Dedifferentiated amniotic fluid mesenchymal stem cell (primary cell): ENCODE measurements around the gene SCAMP1.
"Not testable (repeated sequence)": the region's sequence is repeated elsewhere in the genome, so short reads cannot be mapped to it uniquely, and the experiment has no call there.

Source experiments
- DNase-seq: peaks from one replicate; pipeline ENCODE4 v3.0.0-alpha.2; 2016; ENCODE audit errors: extremely low spot score

The SCAMP1 gene

DNA sequence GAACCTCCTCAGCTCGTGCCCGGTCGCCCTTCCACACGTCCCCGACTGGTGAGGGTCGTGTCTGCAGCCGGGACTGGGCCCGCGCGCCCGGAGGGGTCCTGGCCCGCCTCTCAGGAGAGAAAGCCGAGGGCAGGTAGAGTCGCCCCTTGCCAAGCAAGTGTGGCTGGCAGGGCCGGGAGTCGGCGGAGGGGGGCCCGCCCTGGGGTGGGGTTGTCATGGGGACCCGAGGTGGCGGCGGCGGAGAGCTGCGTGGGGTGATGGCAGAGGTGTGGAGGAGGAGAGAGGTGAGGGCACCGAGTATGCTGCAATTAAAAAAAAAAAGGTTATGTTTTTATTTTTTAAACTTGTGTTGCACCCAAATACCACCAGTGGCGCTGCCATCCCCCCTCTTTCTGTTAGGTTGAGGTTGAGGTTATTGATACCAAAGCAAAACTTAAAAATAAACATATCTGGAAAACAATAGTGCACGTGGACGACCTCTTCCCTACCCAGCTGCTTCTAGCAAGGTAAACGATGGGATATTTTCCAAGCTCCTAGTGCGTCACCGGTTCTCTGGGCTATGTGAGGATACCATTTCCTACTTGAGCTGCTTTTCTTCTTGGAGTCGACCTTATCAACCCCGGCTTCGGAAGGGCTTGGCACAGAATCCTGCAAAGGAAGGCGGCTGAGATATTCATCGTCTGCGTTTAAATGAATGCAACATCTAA, 660 bp downstream of the SCAMP1 start:
- no peak for DNase-seq

DNA sequence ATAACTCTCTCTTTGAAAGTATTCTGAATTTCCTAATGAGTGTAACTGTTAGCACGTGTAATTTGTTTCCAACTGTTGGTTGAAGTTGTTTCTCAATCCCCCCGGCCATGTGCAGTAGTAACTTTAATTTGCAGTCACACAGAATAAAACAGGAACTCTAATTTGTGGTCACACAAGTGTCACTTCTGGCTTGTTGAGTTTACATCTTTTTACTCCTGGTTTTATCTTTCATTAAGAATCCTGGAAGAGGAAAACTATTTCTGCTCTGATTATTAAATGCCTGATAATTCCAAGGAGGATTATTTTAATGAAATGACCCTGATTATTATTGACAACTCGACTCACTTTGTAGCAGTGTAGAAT, 1.2 kb downstream of the SCAMP1 start:
- no peak for DNase-seq

DNA sequence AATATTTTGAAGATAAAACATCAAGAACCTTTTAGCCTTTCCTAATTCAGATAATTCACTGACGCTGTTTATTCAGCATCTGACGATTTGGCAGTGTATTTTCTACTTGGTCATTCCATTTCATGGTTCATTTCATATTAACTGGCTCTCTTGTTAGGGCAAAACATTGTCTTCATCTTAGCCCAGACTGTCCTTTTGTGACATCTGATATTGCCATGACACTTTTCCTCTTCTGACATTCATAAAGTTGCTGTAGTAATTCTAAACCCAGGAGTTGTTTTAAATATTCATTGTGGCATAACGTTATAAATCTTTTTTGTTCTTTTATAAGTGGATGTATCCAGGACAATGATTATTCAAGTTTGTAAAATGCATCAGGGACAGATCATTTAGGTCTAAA, 1.8 kb downstream of the SCAMP1 start:
- DNase-seq: no peak

DNA sequence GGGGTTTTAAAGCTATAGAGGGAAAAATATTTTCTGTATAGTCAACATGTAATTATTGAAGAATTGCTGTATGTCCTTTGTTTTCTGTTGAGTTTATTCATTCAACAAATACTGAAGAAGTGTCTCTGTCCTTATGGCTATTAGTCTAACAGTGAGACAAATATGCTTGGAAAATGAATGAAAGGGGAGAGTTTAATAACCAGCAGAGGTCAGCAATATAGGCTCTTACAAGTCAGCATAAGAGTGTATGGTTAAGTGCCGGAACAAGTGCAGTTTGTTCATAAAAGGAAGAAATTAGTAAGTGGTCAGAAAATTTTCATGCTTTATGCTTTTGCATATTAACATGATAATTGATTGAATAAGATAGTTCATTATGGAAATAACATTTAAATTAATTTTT, 3.6 kb downstream of the SCAMP1 start:
- DNase-seq: no peak

DNA sequence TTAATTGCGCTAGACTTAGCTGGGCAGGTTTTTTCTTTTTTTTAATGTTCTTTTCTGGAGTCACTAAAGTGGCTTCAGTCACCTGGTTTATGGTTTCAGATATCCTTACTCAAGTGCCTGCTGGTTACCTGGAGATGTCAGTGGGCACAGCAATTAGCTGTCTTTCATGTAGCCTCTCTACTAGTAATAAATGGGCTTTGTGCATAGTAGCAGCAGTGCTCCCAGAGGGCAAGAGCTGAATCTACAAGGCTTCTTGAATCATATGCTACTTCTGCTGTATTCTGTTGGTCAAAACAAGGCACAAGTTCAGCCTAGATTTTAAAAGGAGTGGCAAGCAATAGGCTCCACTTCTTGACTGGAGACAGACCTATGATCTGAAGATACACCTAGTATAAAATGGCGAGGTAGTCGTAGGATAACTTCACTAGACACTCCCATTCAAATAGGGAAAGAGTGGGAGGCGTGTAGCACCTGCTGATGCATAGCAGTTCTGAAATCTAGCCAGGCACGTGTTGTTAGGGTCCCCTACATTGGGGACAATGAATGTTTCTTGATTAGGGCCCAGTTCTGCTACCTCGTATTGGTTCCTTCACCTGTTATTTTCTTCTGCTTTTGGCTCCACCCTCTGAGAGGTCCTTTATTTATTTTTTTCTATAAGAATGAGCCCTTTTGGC, 7.0 kb downstream of the SCAMP1 start:
- no peak for DNase-seq

DNA sequence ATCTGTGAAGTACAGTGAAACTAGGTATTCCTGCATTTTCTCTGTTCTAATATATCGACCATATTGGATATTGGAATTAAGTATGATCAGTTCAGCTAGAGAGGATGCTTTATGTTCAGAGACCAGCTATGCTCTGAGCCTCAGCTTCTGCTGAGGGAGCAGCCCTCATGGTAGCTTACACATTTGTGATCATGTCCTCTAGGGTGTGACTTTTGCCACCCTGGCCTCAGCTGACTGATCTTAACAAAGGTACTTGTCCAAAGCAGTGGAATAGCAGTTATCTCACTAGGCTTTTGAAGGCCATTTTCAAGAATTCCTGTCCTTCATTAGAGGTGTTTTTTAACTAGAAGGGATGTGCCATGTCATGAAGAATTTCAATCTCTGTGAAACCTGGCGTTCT, 9.3 kb downstream of the SCAMP1 start:
- no peak for DNase-seq

DNA sequence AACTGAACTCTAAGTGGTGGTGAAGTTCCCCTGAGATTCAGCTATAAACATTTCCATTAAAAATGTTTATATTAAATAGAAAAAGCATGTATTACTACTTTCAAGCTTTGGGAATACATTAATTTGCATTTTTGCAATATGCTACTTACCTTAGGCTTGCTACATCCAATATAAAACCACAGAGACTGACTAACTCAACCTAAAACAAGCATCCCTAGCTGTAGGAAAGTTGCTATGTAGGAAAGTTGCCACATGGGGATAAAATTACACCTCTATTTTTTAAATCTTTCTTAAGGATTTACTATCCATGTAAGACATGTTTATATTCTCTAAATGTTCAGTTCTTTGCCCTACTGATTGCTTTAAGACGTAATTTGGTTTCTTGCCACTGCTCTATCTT, 12.8 kb downstream of the SCAMP1 start:
- DNase-seq: no peak

DNA sequence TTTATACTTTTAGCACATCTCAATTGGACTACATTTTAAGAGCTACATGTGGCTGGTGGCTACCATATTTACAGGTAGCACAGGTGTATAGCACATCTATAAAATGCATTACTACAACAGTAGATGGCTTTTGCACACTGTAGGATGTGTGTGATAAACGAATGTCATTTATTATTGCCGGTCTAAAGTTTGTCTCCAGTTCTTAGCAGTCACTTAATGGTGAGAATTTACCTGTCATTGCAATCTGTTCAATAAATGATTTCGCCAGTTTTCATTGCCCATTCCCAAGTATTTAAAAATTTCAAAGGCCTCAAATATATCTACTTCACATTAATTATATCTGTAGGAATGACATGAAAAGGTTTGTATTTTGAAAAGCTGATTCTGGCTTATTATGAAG, 15.9 kb downstream of the SCAMP1 start:
- no peak for DNase-seq

DNA sequence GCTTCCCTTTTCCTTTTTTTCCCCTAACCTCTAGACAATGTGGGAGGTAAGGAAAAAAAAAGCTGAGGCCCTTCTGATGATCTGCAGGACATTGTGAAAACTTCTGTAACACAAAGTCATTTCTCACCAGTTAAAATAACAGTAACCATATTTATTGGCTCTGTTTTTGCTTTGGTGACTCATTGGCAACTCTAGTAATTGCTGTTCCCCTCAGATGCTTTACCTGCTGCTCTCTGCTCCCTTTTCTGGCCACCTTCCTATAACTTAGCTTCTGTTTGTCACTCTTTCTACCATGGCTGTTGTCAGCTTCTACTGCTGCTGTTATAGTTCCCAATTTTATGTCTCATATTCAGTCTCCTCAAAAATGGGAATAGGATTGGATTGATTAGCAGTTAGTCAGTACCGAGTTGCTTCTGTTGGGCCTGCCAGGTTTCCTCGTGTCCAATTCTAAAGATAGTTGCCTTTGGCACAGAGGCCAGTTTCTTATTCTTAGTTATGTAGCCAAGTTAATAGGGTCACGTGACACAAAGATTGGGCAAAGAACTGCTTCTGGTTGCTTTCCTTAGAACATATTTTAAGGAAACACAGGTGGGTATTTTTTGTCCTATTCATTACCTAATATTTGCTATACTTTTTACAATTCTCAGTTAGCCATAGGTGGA, 16.8 kb downstream of the SCAMP1 start:
- DNase-seq: no peak

DNA sequence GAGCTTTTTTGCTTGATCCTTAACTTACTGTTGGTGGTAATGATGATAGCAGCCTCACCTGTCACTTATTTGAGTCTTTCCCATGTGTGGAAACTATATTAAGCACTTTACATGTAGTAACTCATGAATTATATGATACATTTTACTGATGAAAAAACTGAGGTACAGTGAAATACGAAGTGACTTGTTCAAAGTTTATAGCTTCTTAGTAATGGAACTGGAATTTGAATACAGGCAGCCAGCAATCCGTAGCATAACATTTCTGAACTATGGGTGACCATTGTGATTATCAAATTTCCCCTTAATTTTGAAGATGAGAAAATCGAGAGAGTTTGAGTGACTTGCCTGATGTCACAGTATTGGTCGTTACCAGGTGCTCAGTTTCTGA, 17.3 kb downstream of the SCAMP1 start:
- no peak for DNase-seq

DNA sequence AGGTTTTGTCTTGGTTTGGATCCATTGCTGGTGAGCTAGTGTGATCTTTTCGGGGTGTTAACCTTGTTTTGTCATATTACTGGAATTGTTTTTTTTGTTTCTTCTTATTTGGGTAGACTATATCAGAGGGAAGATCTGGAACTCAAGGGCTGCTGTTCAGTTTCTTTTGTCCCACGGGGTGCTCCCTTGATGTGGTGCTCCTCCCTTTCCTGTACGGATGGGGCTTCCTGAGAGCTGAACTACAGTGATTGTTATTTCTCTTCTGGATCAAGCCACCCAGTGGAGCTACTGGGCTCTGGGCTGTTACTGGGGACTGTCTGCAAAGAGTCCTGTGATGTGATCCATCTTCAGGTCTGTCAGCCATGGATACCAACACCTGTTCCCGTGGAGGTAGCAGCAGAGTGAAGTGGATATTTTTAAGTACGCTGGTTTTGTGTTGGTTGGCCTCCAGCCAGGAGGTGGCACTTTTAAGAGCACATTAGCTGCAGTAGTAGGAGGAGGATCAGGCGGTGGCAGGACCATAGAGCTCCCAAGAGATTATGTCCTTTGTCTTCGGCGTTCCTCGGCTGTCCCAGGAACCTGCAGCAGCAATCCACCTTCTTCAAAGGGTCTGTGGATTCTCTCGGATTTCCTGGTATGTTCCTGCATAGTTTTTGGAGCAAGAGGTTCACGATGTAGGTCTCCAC, 27.2 kb downstream of the SCAMP1 start:
- no peak for DNase-seq

DNA sequence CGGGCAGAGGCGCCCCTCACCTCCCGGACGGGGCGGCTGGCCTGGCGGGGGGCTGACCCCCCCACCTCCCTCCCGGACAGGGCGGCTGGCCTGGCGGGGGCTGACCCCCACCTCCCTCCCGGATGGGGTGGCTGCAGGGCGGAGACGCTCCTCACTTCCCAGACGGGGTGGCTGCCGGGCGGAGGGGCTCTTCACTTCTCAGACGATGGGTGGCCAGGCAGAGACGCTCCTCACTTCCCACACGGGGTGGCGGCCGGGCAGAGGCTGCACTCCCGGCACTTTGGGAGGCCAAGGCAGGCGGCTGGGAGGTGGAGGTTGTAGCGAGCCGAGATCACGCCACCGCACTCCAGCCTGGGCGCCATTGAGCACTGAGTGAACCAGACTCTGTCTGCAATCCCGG, 30.9 kb downstream of the SCAMP1 start:
- not testable (repeated sequence) for DNase-seq

DNA sequence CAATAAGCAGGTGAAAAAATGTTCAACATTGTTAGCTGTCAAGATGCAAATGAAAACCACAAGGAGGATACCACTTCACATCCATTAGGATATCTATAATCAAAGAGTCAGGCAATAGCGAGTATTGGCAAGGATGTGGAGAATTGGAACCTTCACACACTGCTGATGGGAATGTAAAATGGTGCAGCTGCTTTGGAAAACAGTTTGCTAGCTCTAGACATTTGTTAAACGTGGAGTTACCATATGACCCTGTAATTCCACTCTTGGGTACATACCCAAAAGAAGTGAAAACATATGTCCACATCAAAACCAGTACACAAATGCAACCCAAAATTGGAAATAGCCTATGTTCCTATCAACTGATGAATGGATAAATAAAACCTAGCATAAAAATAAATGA, 37.4 kb downstream of the SCAMP1 start:
- DNase-seq: no peak

DNA sequence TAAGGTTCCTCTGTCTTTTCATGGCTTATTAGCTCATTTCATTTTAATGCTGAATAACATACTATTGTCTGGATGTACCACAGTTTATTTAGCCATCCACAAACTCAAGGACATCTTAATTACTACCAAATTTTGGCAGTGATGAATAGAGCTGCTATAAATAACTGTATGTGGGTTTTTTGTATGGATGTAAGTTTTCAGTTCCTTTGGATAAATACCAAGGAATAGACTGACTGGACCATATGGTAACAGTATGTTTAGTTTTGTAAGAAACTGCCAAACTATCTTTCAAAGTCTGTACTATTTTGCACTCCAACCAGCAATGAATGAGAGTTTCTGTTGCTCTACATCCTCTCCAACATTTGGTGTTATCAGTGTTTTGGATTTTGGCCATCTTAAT, 38.7 kb downstream of the SCAMP1 start:
- DNase-seq: no peak

DNA sequence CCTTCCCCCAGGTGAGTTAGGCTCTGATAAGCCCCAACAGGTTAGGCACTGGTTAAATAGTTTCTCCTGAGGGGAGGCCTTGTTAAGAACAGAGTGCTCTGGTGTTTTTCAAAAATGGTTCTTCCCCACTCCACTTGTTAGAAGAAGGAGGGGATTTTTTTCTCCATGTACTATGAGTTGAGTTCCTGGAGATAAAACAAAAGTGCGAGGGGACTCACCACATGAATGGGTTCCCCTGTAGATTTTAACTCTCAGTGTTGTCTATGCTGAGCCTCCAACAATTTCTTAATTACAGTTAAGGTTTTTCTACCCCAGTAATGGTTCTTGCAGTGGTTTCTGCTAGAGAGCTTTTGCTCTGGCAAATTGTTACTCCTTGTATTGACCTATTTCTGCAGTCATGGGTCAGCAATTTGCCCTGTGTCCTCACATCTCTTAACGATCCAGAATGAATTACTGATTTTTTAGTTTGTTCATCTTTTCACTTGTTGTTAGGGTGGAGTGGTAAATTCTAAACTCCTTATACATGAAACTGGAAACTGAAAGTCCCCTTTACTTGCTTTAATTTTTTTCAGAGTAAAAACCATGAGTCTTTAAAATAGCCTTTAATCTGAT, 44.4 kb downstream of the SCAMP1 start:
- DNase-seq: no peak

DNA sequence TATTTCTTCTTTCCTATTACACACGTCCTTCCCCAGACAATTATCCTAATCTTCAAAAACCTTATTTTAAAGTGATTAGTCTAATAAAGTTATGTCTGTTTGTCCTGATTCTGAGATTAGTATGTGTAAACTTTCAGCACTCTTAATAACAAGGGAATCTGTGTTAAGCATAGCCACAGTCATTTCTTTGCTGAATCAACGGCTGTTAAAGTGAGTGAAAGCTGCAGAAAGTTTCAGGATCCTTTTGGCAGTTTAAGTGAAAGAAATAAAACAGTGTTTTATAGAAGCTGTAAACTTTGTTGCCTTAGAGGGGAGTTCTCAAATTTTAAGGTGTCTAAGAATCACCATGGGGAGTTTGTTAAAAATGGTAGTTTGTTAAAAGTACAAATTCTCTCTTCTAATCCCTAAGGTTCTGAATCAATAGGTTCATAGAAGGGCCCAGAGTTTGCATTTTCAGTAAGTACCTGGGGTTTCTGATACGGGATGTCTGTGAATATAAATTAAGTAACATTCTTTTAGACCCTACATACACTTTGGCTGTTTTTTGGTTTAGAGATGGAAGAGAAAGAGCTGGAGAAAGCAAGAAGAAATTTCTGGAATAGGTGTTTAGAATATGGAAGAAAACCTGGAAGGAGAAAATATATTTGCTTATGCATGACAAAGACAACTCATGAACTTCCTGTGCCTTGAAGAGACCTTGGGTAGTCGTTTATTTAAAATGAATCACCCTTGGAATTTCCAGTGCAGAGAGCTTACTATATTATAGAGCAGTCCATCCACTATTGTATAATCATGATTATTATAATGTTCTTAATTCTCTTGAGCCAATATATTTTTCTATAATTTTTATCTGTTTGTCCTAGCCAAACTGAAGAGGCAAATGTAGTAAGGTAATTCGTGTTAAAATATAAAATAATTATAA, 45.7 kb downstream of the SCAMP1 start:
- DNase-seq: no peak

DNA sequence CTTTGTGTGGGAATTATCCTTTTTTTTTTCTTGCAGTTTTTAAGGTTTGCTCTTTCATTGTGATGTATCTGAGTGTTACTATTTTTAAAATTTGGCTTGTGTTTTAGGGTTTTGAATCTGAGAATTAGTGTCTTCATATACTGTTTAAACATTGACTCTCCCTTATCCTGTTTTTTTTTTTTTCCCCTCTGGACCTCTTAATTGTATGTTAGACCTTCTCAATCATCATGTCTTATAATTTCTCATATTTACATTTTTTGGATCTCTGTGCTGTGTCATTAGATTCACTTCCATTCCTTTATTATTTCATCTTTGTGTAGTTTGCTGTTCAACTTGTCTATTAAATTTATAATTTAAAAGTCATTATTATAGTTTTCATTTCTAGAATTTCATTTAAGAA, 47.0 kb downstream of the SCAMP1 start:
- no peak for DNase-seq

DNA sequence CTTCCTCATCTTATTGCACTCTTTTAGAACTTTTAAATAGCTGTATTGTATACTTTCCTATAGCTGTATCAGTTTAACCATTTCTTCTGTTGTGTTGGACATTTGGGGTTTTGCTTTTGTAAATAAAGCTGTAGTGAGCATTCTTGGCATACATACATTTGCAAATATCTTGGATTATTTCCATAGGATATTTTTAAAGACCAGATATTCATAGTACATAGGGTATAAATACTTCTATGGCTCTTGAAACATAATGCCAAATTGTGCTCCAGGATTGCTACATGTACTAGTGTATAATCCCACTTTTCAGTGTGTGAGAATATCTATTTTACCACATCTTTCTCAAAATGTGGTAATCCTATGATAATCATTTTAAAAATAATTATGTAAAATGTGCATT, 51.2 kb downstream of the SCAMP1 start:
- no peak for DNase-seq

DNA sequence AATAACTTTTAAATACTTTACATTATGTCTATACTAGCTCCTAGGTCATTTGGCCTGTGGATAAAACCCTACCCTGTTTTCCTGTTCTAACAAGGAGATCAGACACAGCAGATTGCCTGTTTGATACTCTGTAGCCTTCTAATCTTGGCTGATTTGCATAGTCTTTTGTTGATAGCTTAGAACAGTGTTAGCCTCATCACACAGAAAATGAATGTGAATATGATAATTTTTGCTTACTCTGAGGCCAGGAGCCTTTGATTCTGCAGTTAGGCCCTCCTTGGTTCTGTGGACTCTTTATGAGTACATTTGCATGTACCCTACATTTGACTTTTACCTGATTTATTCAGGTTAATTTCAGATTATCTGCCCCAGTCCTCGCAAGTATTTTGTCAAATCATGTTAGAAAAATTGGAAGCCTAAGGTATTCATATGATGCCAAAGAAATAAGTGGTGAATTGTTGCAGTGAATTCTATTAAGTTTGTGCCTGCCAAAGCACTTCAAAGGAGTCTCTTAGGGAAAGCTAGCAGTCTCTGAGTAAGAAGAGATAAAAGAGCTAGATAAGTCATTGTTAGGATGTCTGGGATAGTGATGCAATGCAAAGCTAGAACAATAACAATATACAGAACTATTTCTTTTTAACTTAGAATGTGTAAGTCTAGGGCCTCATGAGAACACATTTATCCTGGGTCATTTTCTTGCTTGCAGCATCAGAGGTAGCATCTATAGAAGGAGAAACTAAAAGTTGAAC, 56.4 kb downstream of the SCAMP1 start:
- DNase-seq: no peak

DNA sequence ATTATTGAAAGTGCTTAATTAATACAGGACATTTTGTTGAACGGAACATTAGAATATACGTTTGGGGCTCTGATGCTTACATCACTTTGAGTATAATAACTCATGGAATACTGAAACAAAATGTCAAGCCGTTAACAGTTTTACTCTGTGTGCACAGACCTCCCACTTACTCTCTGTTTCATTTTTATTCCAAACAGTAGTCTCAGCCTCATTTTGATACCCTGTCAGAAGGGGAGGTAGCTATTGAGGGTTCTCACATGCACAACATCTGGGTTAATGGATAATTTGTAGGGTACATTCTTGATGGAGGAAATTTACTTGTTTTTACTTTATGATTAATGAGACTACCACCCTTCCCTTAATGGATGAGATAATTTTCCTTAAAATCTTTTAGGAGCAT, 59.0 kb downstream of the SCAMP1 start:
- no peak for DNase-seq

DNA sequence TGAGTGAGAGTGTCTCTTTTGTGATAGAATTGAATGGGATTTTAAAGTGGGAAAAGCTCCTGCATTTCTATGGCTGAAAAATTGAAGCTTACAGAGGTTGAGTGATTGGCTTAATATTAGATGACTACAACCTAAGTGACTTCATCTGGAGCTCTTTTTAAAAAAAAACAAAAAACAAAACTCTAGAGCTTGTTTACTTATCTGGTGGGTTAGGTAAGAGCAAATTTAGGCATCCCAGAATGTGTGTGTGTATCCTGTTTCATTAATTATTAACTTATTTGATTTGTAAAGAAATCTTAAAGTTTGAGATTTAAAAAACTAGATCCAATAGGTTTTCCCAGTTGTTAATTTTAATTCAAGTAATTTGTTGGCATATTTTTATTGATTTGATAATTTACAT, 60.1 kb downstream of the SCAMP1 start:
- DNase-seq: no peak
